Kidney (tissue), 14 donors: ENCODE measurements around the gene TCL1B. TPM values are rescaled to one million over a fixed set of nuclear protein-coding genes. Genes with fewer than 3 reads are reported as not detected.

Experiments used
- DNase-seq, 5 donors: peaks; one replicate each; pipeline ENCODE4 v3.0.0-alpha.2; 2013 to 2020
- FAIRE-seq: peaks from 2 replicates; lab custom pipeline; 2012; peaks lifted over from hg19 to GRCh38; lab: Jason Lieb, UNC
- H3K27ac ChIP-seq, 2 donors: one replicate each; pipeline ENCODE4 v1.7.0; 2013; ENCODE audit warnings: low read depth in 2 of 2, low read length in 2 of 2, inconsistent platforms in 1 of 2
- H3K27me3 ChIP-seq: one replicate; pipeline ENCODE4 v1.7.1; 2013; ENCODE audit warnings: low read length, inconsistent platforms; ENCODE audit not compliant: control insufficient read depth, insufficient read depth
- H3K36me3 ChIP-seq, 3 donors: one replicate each; pipeline versions ENCODE4 v1.7.0 to v1.7.1; 2013; ENCODE audit warnings: low read length in 3 of 3, control low read depth in 1 of 3, inconsistent platforms in 1 of 3; ENCODE audit not compliant: insufficient read depth in 3 of 3, control insufficient read depth in 2 of 3
- H3K4me1 ChIP-seq, 3 donors: one replicate each; pipeline versions ENCODE4 v1.7.0 to v1.7.1; 2013; ENCODE audit warnings: low read length in 3 of 3, inconsistent platforms in 1 of 3, low read depth in 1 of 3; ENCODE audit not compliant: control insufficient read depth in 2 of 3, insufficient read depth in 2 of 3
- H3K4me3 ChIP-seq, 3 donors: one replicate each; pipeline versions ENCODE4 v1.7.0 to v1.8.1; 2013; ENCODE audit warnings: low read length in 3 of 3, control low read depth in 1 of 3, inconsistent platforms in 1 of 3
- H3K9ac ChIP-seq, 3 donors: one replicate each; pipeline versions ENCODE4 v1.7.0 to v1.7.1; 2013; ENCODE audit warnings: low read length in 3 of 3, control low read depth in 1 of 3, inconsistent platforms in 1 of 3
- H3K9me3 ChIP-seq, 3 donors: one replicate each; pipeline versions ENCODE4 v1.7.0 to v1.7.1; 2013; ENCODE audit warnings: low read length in 3 of 3, control low read depth in 1 of 3, inconsistent platforms in 1 of 3; ENCODE audit not compliant: control insufficient read depth in 2 of 3, insufficient read depth in 1 of 3
- intact Hi-C: fragments of 100-400 bp; cut with DNase I; formaldehyde crosslinking; loops from one replicate; pipeline ENCODE4 v1.11.1; 2022
- polyA plus RNA-seq: library from polyadenylated mRNA; stranded (reverse); fragments of 350-450 nt; fragmentation: Illumina TruSeq; extraction: RNeasy Lipid Tissue Mini Kit (QIAGEN cat#74804); gene quantifications from one replicate; pipeline ENCODE4 v1.2.3, GENCODE V29; 2014; ENCODE audit warnings: low read depth, low replicate concordance; ENCODE audit not compliant: insufficient read depth
- total RNA-seq: library from RNA; stranded (reverse); fragmentation: NEBNext Ultra II Directional; extraction: Animal tissue kit (Norgen Biotek cat#: 25700); gene quantifications from one replicate; pipeline ENCODE4 v1.2.1, GENCODE V29; 2021
- TF ChIP-seq, protein P1 (sequence below): IDR thresholded peaks from 3 replicates; pipeline ENCODE4 v1.5.1; 2012; ENCODE audit warnings: mild to moderate bottlenecking, moderate library complexity, borderline replicate concordance; ENCODE audit not compliant: insufficient read depth; ENCODE audit errors: extremely low read depth
- donor health status: control.
- donor health status: control.
- donor health status: control.
- donor health status: control.
- donor health status: control.
- donor health status: DM: yes; HTN: yes; CAD: no.
- donor health status: Normal renal cell carcinoma (clear cell type).

TCL1B gene
- total and polyA plus RNA-seq, 2 donors from 2014 or later, result not detected

DNA sequence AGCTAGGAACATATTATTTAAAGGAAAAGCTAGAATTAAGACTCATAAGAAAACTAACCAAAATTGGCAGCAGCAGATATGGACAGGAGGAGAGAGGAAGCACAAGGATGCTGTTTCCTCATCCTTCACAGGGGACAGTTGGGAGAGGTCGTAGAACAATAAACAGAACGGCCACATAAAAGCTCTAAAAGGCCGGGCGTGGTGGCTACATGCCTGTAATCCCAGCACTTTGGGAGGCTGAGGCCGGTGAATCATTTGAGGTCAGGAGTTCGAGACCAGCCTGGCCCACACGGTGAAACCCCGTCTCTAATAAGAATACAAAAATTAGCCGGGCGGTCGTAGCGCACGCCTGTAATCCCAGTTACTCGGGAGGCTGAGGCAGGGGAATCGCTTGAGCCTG lies 10.5 kb downstream of the TCL1B start:
- FAIRE-seq (no peak), DNase-seq (no peak)
- Histone ChIP-seq H3K4me1 (no peaks in the 10 kb centered on the region), H3K27ac (no peak overlapping the region), H3K36me3 (no peaks in the 10 kb centered on the region), H3K9me3 (no peaks in the 10 kb centered on the region), H3K9ac (no peak overlapping the region), H3K27me3 (no peaks in the 10 kb centered on the region), H3K4me3 (no peak overlapping the region)
- intact Hi-C loops, result no loop called here
- TF ChIP-seq, protein P1, sequence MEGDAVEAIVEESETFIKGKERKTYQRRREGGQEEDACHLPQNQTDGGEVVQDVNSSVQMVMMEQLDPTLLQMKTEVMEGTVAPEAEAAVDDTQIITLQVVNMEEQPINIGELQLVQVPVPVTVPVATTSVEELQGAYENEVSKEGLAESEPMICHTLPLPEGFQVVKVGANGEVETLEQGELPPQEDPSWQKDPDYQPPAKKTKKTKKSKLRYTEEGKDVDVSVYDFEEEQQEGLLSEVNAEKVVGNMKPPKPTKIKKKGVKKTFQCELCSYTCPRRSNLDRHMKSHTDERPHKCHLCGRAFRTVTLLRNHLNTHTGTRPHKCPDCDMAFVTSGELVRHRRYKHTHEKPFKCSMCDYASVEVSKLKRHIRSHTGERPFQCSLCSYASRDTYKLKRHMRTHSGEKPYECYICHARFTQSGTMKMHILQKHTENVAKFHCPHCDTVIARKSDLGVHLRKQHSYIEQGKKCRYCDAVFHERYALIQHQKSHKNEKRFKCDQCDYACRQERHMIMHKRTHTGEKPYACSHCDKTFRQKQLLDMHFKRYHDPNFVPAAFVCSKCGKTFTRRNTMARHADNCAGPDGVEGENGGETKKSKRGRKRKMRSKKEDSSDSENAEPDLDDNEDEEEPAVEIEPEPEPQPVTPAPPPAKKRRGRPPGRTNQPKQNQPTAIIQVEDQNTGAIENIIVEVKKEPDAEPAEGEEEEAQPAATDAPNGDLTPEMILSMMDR, result no peak

DNA sequence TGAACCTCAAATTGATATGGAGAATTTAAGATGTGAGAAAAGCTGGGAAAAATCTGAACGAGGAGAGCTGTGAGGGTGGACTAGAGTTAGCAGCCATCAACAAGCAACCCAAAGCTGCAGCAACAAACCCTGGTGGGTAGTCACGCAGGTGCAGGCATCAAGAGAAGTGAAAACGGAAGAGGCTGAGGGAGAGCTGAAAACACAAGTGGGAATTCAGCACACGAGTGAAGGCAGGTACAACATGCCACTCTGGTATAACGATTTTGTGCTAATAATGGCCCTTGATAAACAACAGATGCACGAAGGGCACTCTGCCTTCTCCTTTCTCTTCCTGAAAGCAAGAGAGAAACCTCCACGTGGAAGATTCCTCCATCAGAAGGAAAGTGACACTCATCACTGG lies 11.5 kb downstream of the TCL1B start:
- Histone ChIP-seq H3K27me3 (no peaks in the 10 kb centered on the region), H3K36me3 (no peaks in the 10 kb centered on the region), H3K27ac (no peak overlapping the region), H3K9ac (no peak overlapping the region), H3K4me3 (no peak overlapping the region), H3K4me1 (no peaks in the 10 kb centered on the region), H3K9me3 (no peaks in the 10 kb centered on the region)
- intact Hi-C loops, result no loop called here
- DNase-seq, result no peak
- TF ChIP-seq, protein P1, result no peak
- no peak for FAIRE-seq

DNA sequence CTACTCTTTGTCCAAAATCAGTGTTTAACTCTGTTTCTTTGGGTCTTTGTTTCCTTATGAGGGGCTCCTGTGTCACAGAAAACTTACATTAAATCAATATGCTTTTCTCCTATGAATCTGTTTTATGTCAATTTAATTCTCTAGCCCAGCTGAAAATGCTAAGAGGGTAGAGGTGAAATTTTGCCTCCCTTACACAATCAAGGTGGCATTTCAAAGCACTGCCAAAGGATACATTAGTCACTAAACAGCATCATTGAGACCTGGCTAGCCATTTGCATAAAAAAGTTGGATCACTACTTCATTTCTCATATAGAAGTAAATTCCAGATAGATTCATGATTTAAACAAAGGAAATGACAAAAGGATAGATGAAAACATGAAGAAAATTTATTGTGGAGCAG lies 12.1 kb downstream of the TCL1B start:
- intact Hi-C loops, result no loop called here
- no peaks in the 10 kb centered on the region for H3K27me3 ChIP-seq
- no peak overlapping the region for H3K4me3 ChIP-seq
- TF ChIP-seq, protein P1, result no peak
- H3K9me3 ChIP-seq, result no peaks in the 10 kb centered on the region
- no peaks in the 10 kb centered on the region for H3K36me3 ChIP-seq
- DNase-seq (no peak), FAIRE-seq (no peak)
- no peak overlapping the region for H3K9ac ChIP-seq
- no peaks in the 10 kb centered on the region for H3K4me1 ChIP-seq
- no peak overlapping the region for H3K27ac ChIP-seq

DNA sequence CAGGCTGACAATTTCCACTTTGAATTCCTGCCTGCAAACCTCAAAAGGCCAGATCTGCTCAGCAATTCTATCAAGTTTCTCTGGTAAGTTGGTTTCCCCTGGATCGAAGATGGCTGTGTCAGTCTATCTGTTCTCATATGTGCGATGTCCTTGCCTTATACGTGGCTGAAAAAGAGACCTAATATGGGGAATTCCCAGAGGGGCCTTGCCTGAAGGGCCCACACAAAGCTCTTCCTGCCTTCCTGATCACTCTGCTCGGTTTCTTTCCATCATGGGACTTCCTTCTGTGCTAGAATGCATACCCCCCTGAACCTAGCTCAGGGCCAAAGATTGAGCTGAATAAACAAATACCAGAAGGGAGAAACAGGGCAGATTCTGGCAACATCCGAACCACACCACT lies 13.2 kb downstream of the TCL1B start:
- no peak overlapping the region for H3K9ac ChIP-seq
- no peak overlapping the region for H3K27ac ChIP-seq
- no peaks in the 10 kb centered on the region for H3K36me3 ChIP-seq
- no peaks in the 10 kb centered on the region for H3K4me1 ChIP-seq
- DNase-seq (no peak), FAIRE-seq (no peak)
- intact Hi-C loops, result no loop called here
- no peaks in the 10 kb centered on the region for H3K27me3 ChIP-seq
- TF ChIP-seq, protein P1, result no peak
- H3K4me3 ChIP-seq, result no peak overlapping the region
- no peaks in the 10 kb centered on the region for H3K9me3 ChIP-seq
